Pancreas (tissue), 10 donors: ENCODE data around the gene DEAF1. TPM values are rescaled to one million over a fixed set of nuclear protein-coding genes. Genes with fewer than 3 reads are reported as not detected.

Source experiments
- ATAC-seq, 4 donors: fragments of 200-7000 bp; cut with Tn5 transposase; one replicate each; pipeline versions ENCODE4 v1.8.0 to v1.9.1; 2020; ENCODE audit warnings: mild to moderate bottlenecking in 4 of 4, moderate library complexity in 4 of 4
- DNase-seq, 6 donors: peaks; one replicate each; pipeline ENCODE4 v3.0.0-alpha.2; 2020
- FAIRE-seq: peaks from 2 replicates; lab custom pipeline; 2012; peaks lifted over from hg19 to GRCh38; lab: Jason Lieb, UNC
- H3K27ac ChIP-seq, 4 donors: fragments of 200-600 bp; sonication (generic); 1 replicate in 3 of 4; 2 replicates in 1 of 4; pipeline versions ENCODE4 v1.5.0 to v1.8.0; 2020
- H3K27me3 ChIP-seq, 4 donors: fragments of 200-600 bp; one replicate each; pipeline ENCODE4 v1.8.0; 2021
- H3K36me3 ChIP-seq, 3 donors: fragments of 200-600 bp; sonication (generic) in 1 of 3; one replicate each; pipeline versions ENCODE4 v1.5.0 to v1.8.0; 2020 to 2021
- H3K4me1 ChIP-seq, 3 donors: fragments of 200-600 bp; one replicate each; pipeline ENCODE4 v1.8.0; 2021
- H3K4me3 ChIP-seq, 4 donors: fragments of 200-600 bp; sonication (generic) in 2 of 4; one replicate each; pipeline versions ENCODE4 v1.5.0 to v1.8.0; 2020 to 2021
- H3K9me3 ChIP-seq, 4 donors: fragments of 200-600 bp; one replicate each; pipeline ENCODE4 v1.8.0; 2021
- WGBS, 2 donors: extraction: QIAGEN DNeasy Blood & Tissue Kit; methylation state at CpG; one replicate each; pipeline ENCODE4 v1.1.7; 2013; 5-methylcytosine and 5-hydroxymethylcytosine counted together
- intact Hi-C, 3 donors: fragments of 100-400 bp; cut with DNase I; formaldehyde crosslinking; loops; one replicate each; pipeline versions ENCODE4 v1.11.1 to v1.14.2; 2022
- polyA plus RNA-seq, 2 donors: library from polyadenylated mRNA; stranded (reverse); fragments of 200-250 nt; gene quantifications; one replicate each; pipeline ENCODE4 v1.2.3, GENCODE V29; 2013
- total RNA-seq, 6 donors: library from RNA; stranded (reverse); fragmentation: NEBNext Ultra II Directional in 4 of 6; extraction: Animal tissue kit (Norgen Biotek cat#: 25700) in 4 of 6; gene quantifications; one replicate each; pipeline versions ENCODE4 v1.2.1 to v1.2.4, GENCODE V29; 2021 to 2023
- TF ChIP-seq, protein P1 (sequence below), 4 donors: fragments of 200-600 bp; sonication (generic) in 3 of 4; IDR thresholded peaks; one replicate each; pipeline versions ENCODE4 v1.5.0 to v1.8.0; 2021; ENCODE audit warnings: antibody characterized with exemption in 4 of 4
- donor health status: healthy with polysubstance abuse.
- donor health status: DM: no; HTN: no; CAD: no; lungs with moderate emphysema.
- donor health status: DM: no; HTN: no; CAD: no.
- donor health status: control.
- donor health status: control.
- donor health status: Bipolar disorder and iron deficiency.
- donor health status: DM: yes; HTN: yes; CAD: no.
- donor health status: DM: no; HTN: no; CAD: no.
- donor health status: DM: no; HTN: no; CAD: no.
- donor health status: DM: yes; HTN: yes; CAD: no.

DEAF1 gene
- total and polyA plus RNA-seq, 8 donors, result 15.9 to 33.8 (median 21.0) TPM

- ATAC-seq, result no peak
- H3K9me3 ChIP-seq, result no peaks in the 10 kb centered on the region
- no peak for FAIRE-seq
- H3K27me3 ChIP-seq, result no peaks in the 10 kb centered on the region
- no peak overlapping the region for H3K4me3 ChIP-seq
- H3K27ac ChIP-seq, result no peak overlapping the region
- TF ChIP-seq, protein P1, sequence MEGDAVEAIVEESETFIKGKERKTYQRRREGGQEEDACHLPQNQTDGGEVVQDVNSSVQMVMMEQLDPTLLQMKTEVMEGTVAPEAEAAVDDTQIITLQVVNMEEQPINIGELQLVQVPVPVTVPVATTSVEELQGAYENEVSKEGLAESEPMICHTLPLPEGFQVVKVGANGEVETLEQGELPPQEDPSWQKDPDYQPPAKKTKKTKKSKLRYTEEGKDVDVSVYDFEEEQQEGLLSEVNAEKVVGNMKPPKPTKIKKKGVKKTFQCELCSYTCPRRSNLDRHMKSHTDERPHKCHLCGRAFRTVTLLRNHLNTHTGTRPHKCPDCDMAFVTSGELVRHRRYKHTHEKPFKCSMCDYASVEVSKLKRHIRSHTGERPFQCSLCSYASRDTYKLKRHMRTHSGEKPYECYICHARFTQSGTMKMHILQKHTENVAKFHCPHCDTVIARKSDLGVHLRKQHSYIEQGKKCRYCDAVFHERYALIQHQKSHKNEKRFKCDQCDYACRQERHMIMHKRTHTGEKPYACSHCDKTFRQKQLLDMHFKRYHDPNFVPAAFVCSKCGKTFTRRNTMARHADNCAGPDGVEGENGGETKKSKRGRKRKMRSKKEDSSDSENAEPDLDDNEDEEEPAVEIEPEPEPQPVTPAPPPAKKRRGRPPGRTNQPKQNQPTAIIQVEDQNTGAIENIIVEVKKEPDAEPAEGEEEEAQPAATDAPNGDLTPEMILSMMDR (IDR thresholded peaks at IDR 0.05), result no peak
- H3K36me3 ChIP-seq, result peaks cover 0 to 20% (median 0%) of the 10 kb centered on the region in 3 donors
- 86 to 94% methylated on average over 14 of the region's 14 CpGs for WGBS, 2 donors
- intact Hi-C loops, result no loop called here
- peak in 1 of 6 donors; percentile 65 for DNase-seq
- H3K4me1 ChIP-seq, result no peaks in the 10 kb centered on the region
These were observed 48.8 kb downstream of the DEAF1 start for GRCh38 chr11:646214-646613.

GRCh38 chr11:645536-645935 is 49.5 kb downstream of the DEAF1 start:
- no peaks in the 10 kb centered on the region for H3K9me3 ChIP-seq
- DNase-seq (peak in 1 of 6 donors; percentile 37), ATAC-seq (no peak), FAIRE-seq (no peak)
- no peak overlapping the region for H3K4me3 ChIP-seq
- intact Hi-C loops, result no loop called here
- H3K36me3 ChIP-seq, result peaks cover 0 to 14% (median 0%) of the 10 kb centered on the region in 3 donors
- no peaks in the 10 kb centered on the region for H3K27me3 ChIP-seq
- no peak overlapping the region for H3K27ac ChIP-seq
- WGBS, 2 donors, result 82 to 90% methylated on average over 16 of the region's 16 CpGs
- no peaks in the 10 kb centered on the region for H3K4me1 ChIP-seq
- TF ChIP-seq, protein P1 (IDR thresholded peaks at IDR 0.05), result no peak

GRCh38 chr11:643849-644738 is 50.9 kb downstream of the DEAF1 start:
- FAIRE-seq, result no peak
- TF ChIP-seq, protein P1 (IDR thresholded peaks at IDR 0.05), result no peak
- no peaks in the 10 kb centered on the region for H3K9me3 ChIP-seq
- intact Hi-C loops, result no loop called here
- H3K36me3 ChIP-seq, result peaks cover 0 to 9% (median 0%) of the 10 kb centered on the region in 3 donors
- no peaks in the 10 kb centered on the region for H3K27me3 ChIP-seq
- peak in 1 of 6 donors; percentile 74 for DNase-seq
- no peak overlapping the region for H3K4me3 ChIP-seq
- no peak for ATAC-seq
- H3K4me1 ChIP-seq, result no peaks in the 10 kb centered on the region
- H3K27ac ChIP-seq, result no peak overlapping the region
- 88 to 92% methylated on average over 50 of the region's 50 CpGs for WGBS, 2 donors

DNA sequence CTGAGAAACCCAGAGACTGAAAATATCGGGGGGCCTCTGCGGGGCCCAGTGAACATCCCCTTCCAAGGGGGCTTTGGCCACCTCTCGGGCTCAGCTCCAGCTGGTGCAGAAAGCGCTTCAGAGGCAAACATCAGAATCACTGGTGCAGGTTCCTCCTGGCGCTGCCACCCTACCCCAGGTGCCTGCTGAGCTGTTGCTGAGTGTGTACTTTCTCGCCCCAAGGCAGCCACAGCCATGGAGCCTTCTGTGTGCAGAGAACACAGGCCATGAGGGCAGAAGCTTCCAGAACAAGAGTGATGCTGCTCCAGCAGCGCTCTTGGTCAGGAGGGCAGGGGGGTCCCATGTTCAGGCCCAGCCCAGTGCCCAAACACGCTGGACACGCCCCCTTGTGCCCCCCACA is 51.7 kb downstream of the DEAF1 start:
- TF ChIP-seq, protein P1 (IDR thresholded peaks at IDR 0.05), result no peak
- no peak for FAIRE-seq
- WGBS, 2 donors, result 93 to 94% methylated on average over 9 of the region's 9 CpGs

More for the DNA sequence above, 51.7 kb downstream of the DEAF1 start:
- Histone ChIP-seq H3K27me3 (no peaks in the 10 kb centered on the region), H3K9me3 (no peaks in the 10 kb centered on the region), H3K27ac (no peak overlapping the region), H3K36me3 (peaks cover 0 to 9% (median 0%) of the 10 kb centered on the region in 3 donors), H3K4me3 (no peak overlapping the region), H3K4me1 (no peaks in the 10 kb centered on the region)
- DNase-seq, result no peak
- intact Hi-C loops, result no loop called here
- ATAC-seq, result peak in 1 of 4 donors; percentile 1
